ENCODE data around the gene CA7.

GRCh38 chr16:66844342-66845079 lies at the start of gene CA7:
- TF ChIP-seq CTCF (conservative IDR thresholded peaks at IDR 0.05 in 1 of 2, IDR thresholded peaks at IDR 0.05 in 1 of 2; ENCODE audit: low read depth in 1 of 2, low read length in 2 of 2) (no peak), EZH2 (IDR thresholded peaks at IDR 0.05; ENCODE audit: low read length, missing control alignments) (peak; percentile 87)

All from fibroblast of lung (primary cell).